ENCODE results near the gene HECA. TPM values are rescaled to one million over a fixed set of nuclear protein-coding genes. Genes with fewer than 3 reads are reported as not detected.

The HECA gene
- total RNA-seq, 2 donors from 2014 or later, result 5.6 to 6.0 TPM

GRCh38 chr6:139186692-139187091 lies 51.8 kb downstream of the HECA start:
- Histone ChIP-seq H3K9me3 (ENCODE audit: control insufficient read depth, low read length) (no peaks in the 10 kb centered on the region), H3K27ac (ENCODE audit: low read depth, low read length) (no peak overlapping the region), H3K27me3 (ENCODE audit: control insufficient read depth, insufficient read depth, low read length, poor library complexity, severe bottlenecking) (no peaks in the 10 kb centered on the region), H3K4me1 (ENCODE audit: control insufficient read depth, insufficient read depth, low read length) (no peaks in the 10 kb centered on the region), H3K9ac (ENCODE audit: extremely low read depth, low read length, poor library complexity, severe bottlenecking) (no peak overlapping the region), H3K36me3 (ENCODE audit: control insufficient read depth, insufficient read depth, low read length) (no peaks in the 10 kb centered on the region), H3K4me3 (ENCODE audit: low read length) (no peak overlapping the region)
- no peaks in the 10 kb centered on the region for H3K27me3 Mint-ChIP-seq (ENCODE audit: insufficient read depth)
- WGBS, 2 experiments (ENCODE audit: insufficient coverage in 1 of 2, insufficient read length in 1 of 2), result 93% methylated on average over 1 of the region's 1 CpG; no CpG with 5 or more reads in 1 of the 2 experiments
- H3K27ac Mint-ChIP-seq, result no peak overlapping the region
- TF ChIP-seq, protein P1, sequence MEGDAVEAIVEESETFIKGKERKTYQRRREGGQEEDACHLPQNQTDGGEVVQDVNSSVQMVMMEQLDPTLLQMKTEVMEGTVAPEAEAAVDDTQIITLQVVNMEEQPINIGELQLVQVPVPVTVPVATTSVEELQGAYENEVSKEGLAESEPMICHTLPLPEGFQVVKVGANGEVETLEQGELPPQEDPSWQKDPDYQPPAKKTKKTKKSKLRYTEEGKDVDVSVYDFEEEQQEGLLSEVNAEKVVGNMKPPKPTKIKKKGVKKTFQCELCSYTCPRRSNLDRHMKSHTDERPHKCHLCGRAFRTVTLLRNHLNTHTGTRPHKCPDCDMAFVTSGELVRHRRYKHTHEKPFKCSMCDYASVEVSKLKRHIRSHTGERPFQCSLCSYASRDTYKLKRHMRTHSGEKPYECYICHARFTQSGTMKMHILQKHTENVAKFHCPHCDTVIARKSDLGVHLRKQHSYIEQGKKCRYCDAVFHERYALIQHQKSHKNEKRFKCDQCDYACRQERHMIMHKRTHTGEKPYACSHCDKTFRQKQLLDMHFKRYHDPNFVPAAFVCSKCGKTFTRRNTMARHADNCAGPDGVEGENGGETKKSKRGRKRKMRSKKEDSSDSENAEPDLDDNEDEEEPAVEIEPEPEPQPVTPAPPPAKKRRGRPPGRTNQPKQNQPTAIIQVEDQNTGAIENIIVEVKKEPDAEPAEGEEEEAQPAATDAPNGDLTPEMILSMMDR (conservative IDR thresholded peaks at IDR 0.05), result no peak
- no peaks in the 10 kb centered on the region for H3K9me3 Mint-ChIP-seq
- no peaks in the 10 kb centered on the region for H3K36me3 Mint-ChIP-seq (ENCODE audit: low read depth)
- no peaks in the 10 kb centered on the region for H3K4me1 Mint-ChIP-seq
- H3K4me3 Mint-ChIP-seq, result no peak overlapping the region
- no peak for DNase-seq

GRCh38 chr6:139187489-139187888 lies 52.6 kb downstream of the HECA start:
- Mint-ChIP-seq H3K27me3 (ENCODE audit: insufficient read depth) (no peaks in the 10 kb centered on the region), H3K4me3 (no peak overlapping the region), H3K36me3 (ENCODE audit: low read depth) (no peaks in the 10 kb centered on the region), H3K9me3 (no peaks in the 10 kb centered on the region), H3K27ac (no peak overlapping the region), H3K4me1 (peaks cover 4% of the 10 kb centered on the region)
- Histone ChIP-seq H3K36me3 (ENCODE audit: control insufficient read depth, insufficient read depth, low read length) (no peaks in the 10 kb centered on the region), H3K9me3 (ENCODE audit: control insufficient read depth, low read length) (no peaks in the 10 kb centered on the region), H3K4me3 (ENCODE audit: low read length) (no peak overlapping the region), H3K4me1 (ENCODE audit: control insufficient read depth, insufficient read depth, low read length) (no peaks in the 10 kb centered on the region), H3K9ac (ENCODE audit: extremely low read depth, low read length, poor library complexity, severe bottlenecking) (no peak overlapping the region), H3K27ac (ENCODE audit: low read depth, low read length) (no peak overlapping the region), H3K27me3 (ENCODE audit: control insufficient read depth, insufficient read depth, low read length, poor library complexity, severe bottlenecking) (no peaks in the 10 kb centered on the region)
- 50 to 62% methylated on average over 2 to 4 of the region's 4 CpGs for WGBS, 2 experiments (ENCODE audit: insufficient coverage in 1 of 2, insufficient read length in 1 of 2)
- TF ChIP-seq, protein P1 (conservative IDR thresholded peaks at IDR 0.05), result no peak
- DNase-seq, result no peak

DNA sequence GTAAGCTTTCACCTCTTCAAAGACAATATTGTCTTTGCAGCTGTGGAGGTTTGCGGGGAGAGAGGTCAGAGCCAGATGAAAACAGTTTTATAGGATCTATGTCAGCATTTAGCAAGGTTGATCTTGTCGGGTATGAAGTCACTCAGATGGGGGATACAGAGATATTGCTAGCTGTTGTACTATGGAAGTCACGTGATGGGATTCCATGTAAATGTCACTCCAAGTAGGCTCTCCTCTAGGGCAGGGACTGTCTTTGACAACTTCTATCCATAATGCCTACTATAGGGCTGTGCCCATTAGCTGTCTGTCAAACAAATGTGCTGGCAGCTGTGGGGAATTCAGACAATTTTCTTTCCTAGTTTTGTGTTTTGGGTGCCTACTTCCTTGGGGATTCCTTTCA lies 54.8 kb downstream of the HECA start:
- WGBS, 2 experiments (ENCODE audit: insufficient coverage in 1 of 2, insufficient read length in 1 of 2), result 95 to 100% methylated on average over 1 to 3 of the region's 3 CpGs

More for the DNA sequence above, 54.8 kb downstream of the HECA start:
- no peak overlapping the region for H3K27ac ChIP-seq (ENCODE audit: low read depth, low read length)
- H3K27me3 ChIP-seq (ENCODE audit: control insufficient read depth, insufficient read depth, low read length, poor library complexity, severe bottlenecking), result no peaks in the 10 kb centered on the region
- DNase-seq, result no peak
- TF ChIP-seq, protein P1 (conservative IDR thresholded peaks at IDR 0.05), result no peak
- peaks cover 4% of the 10 kb centered on the region for H3K4me1 Mint-ChIP-seq
- H3K36me3 ChIP-seq (ENCODE audit: control insufficient read depth, insufficient read depth, low read length), result no peaks in the 10 kb centered on the region
- H3K9me3 ChIP-seq (ENCODE audit: control insufficient read depth, low read length), result no peaks in the 10 kb centered on the region
- no peak overlapping the region for H3K4me3 ChIP-seq (ENCODE audit: low read length)
- H3K9ac ChIP-seq (ENCODE audit: extremely low read depth, low read length, poor library complexity, severe bottlenecking), result no peak overlapping the region
- H3K4me3 Mint-ChIP-seq, result no peak overlapping the region
- no peaks in the 10 kb centered on the region for H3K27me3 Mint-ChIP-seq (ENCODE audit: insufficient read depth)
- no peaks in the 10 kb centered on the region for H3K36me3 Mint-ChIP-seq (ENCODE audit: low read depth)
- H3K4me1 ChIP-seq (ENCODE audit: control insufficient read depth, insufficient read depth, low read length), result no peaks in the 10 kb centered on the region
- H3K27ac Mint-ChIP-seq, result no peak overlapping the region
- H3K9me3 Mint-ChIP-seq, result no peaks in the 10 kb centered on the region
